K562 (cell line): ENCODE results near the gene IL20RB. TPM values are rescaled to one million over a fixed set of nuclear protein-coding genes. Genes with fewer than 3 reads are reported as not detected.

Experiments
- ATAC-seq: fragments of 200-7000 bp; cut with Tn5 transposase; 3 replicates; pipeline ENCODE4 v1.9.1; 2020; ENCODE audit warnings: moderate library complexity
- BruUV-seq: library from RNA; stranded (reverse); fragments of 400-500 nt; replicated peaks from 2 replicates; lab custom pipeline; 2021; lab: Mats Ljungman, UMichigan
- CTCF ChIA-PET: fragments of 300-600 bp; formaldehyde crosslinking; extraction: SDS; loops from one replicate; lab custom pipeline; 2021; ENCODE audit warnings: low intra/inter-chr PET ratio; lab: Yijun Ruan, JAX
- POLR2A ChIA-PET: fragments of 300-600, 350-650 bp; sonication (Branson Sonifier 250); formaldehyde crosslinking; extraction: SDS; loops from one replicate; lab custom pipeline; 2021; ENCODE audit warnings: antibody characterized with exemption, inconsistent platforms; lab: Yijun Ruan, JAX
- DNase-seq, 4 experiments: peaks; one replicate each; pipeline versions ENCODE4 v3.0.0 to v3.0.0-alpha.2; 2011 to 2018; ENCODE audit warnings: low spot score in 3 of 4, mixed read lengths in 3 of 4; ENCODE audit errors: extremely low read depth in 1 of 4
- FAIRE-seq: peaks from 2 replicates; lab custom pipeline; 2011; peaks lifted over from hg19 to GRCh38; lab: Jason Lieb, UNC
- H2AFZ ChIP-seq: 2 replicates; pipeline ENCODE4 v1.6.0; 2011; ENCODE audit warnings: low read depth, low read length, control low read depth, inconsistent platforms
- H3K27ac ChIP-seq: fragments of 200-600 bp; 3 replicates; pipeline ENCODE4 v1.8.0; 2011; ENCODE audit warnings: low read depth, mild to moderate bottlenecking, control low read depth, inconsistent platforms, low read length, moderate library complexity, mixed read lengths; ENCODE audit errors: extremely low read depth
- H3K27me3 ChIP-seq, 2 experiments: fragments of 300-600 bp in 1 of 2; 2 replicates in 1 of 2; 3 replicates in 1 of 2; pipeline versions ENCODE4 v1.6.0 to v1.8.0; 2011; ENCODE audit warnings: inconsistent platforms in 2 of 2, low read length in 2 of 2, mild to moderate bottlenecking in 1 of 2, mixed read lengths in 1 of 2, moderate library complexity in 1 of 2; ENCODE audit not compliant: control insufficient read depth in 2 of 2, insufficient read depth in 2 of 2
- H3K36me3 ChIP-seq: fragments of 300-600 bp; 3 replicates; pipeline ENCODE4 v1.8.0; 2011; ENCODE audit warnings: mild to moderate bottlenecking, low read length, inconsistent platforms; ENCODE audit not compliant: control insufficient read depth, insufficient read depth
- H3K4me1 ChIP-seq, 2 experiments: fragments of 200-600 bp in 1 of 2; replicated peaks in 1 of 2; 2 replicates in 1 of 2; 3 replicates in 1 of 2; pipeline versions ENCODE4 v1.5.1 to v1.8.0; 2011; ENCODE audit warnings: inconsistent platforms in 2 of 2, low read length in 2 of 2, mild to moderate bottlenecking in 1 of 2, mixed read lengths in 1 of 2, moderate library complexity in 1 of 2; ENCODE audit not compliant: control insufficient read depth in 2 of 2, insufficient read depth in 2 of 2
- H3K4me2 ChIP-seq: 2 replicates; pipeline ENCODE4 v1.6.1; 2011; ENCODE audit warnings: low read length, control low read depth, inconsistent platforms, mixed read lengths; ENCODE audit not compliant: insufficient read depth
- H3K4me3 ChIP-seq: fragments of 200-600 bp; sonication (generic), shearing (Covaris generic); 2 replicates; pipeline ENCODE4 v1.5.1; 2016; ENCODE audit warnings: control low read depth, inconsistent platforms
- H3K79me2 ChIP-seq: fragments of 200-600 bp; 3 replicates; pipeline ENCODE4 v1.8.0; 2011; ENCODE audit warnings: low read length, inconsistent platforms; ENCODE audit not compliant: control insufficient read depth, insufficient read depth
- H3K9ac ChIP-seq, 2 experiments: 2 replicates each; pipeline versions ENCODE4 v1.6.0 to v1.6.1; 2011; ENCODE audit warnings: low read depth in 2 of 2, low read length in 2 of 2, control low read depth in 1 of 2, inconsistent platforms in 1 of 2, mild to moderate bottlenecking in 1 of 2, mixed read lengths in 1 of 2; ENCODE audit not compliant: insufficient read depth in 1 of 2
- H3K9me1 ChIP-seq: one replicate; pipeline ENCODE4 v1.6.0; 2011; ENCODE audit warnings: inconsistent platforms, mild to moderate bottlenecking, low read length, moderate library complexity; ENCODE audit not compliant: control insufficient read depth, insufficient read depth
- H3K9me3 ChIP-seq: replicated peaks from 2 replicates; pipeline ENCODE4 v1.5.1; 2011; ENCODE audit warnings: low read depth, low read length, inconsistent platforms; ENCODE audit not compliant: control insufficient read depth, insufficient read depth
- H4K20me1 ChIP-seq: replicated peaks from 2 replicates; pipeline ENCODE4 v1.6.1; 2011; ENCODE audit warnings: low read length, inconsistent platforms, mixed read lengths; ENCODE audit not compliant: control insufficient read depth, insufficient read depth
- BHLHE40 ChIP-seq: IDR thresholded peaks from 2 replicates; pipeline ENCODE4 v1.6.1; 2011; ENCODE audit warnings: low read length, improper control_type of control experiment
- JUNB ChIP-seq: fragments of 450-650 bp; formaldehyde crosslinking; conservative IDR thresholded peaks from 2 replicates; pipeline ENCODE4 v1.4.0; 2020; ENCODE audit warnings: mild to moderate bottlenecking
- KDM1A ChIP-seq, 2 experiments: fragments of 450-650 bp; IDR thresholded peaks; 2 replicates each; pipeline ENCODE4 v1.6.1; 2016; ENCODE audit warnings: mild to moderate bottlenecking in 2 of 2
- MAX ChIP-seq: sonication (generic); formaldehyde crosslinking; IDR thresholded peaks from 2 replicates; pipeline ENCODE4 v1.9.0; 2022; ENCODE audit warnings: mild to moderate bottlenecking, missing genetic modification reagents
- NELFE ChIP-seq: IDR thresholded peaks from 2 replicates; pipeline ENCODE4 v1.6.1; 2011; ENCODE audit warnings: mild to moderate bottlenecking; ENCODE audit not compliant: insufficient read depth, insufficient read length
- SRSF3 ChIP-seq: fragments of 200-400 bp; formaldehyde crosslinking; IDR thresholded peaks from 2 replicates; pipeline ENCODE4 v1.6.1; 2016; ENCODE audit warnings: mild to moderate bottlenecking, low read length, moderate library complexity; ENCODE audit not compliant: insufficient read depth
- ZNF347 ChIP-seq: fragments of 450-650 bp; formaldehyde crosslinking; IDR thresholded peaks from 2 replicates; pipeline ENCODE4 v1.4.0; 2020; ENCODE audit warnings: low read depth, mild to moderate bottlenecking, moderate library complexity
- ZNF449 ChIP-seq: fragments of 250-450 bp; sonication (Bioruptor Pico); IDR thresholded peaks from 2 replicates; pipeline ENCODE4 v1.8.0; 2022; ENCODE audit warnings: moderate library complexity, mild to moderate bottlenecking, inconsistent platforms
- WGBS: fragments of 100-300 bp; shearing (Covaris generic); methylation state at CpG from one replicate; pipeline ENCODE4 v1.1.6; 2016; ENCODE audit warnings: low coverage, mixed read lengths; ENCODE audit not compliant: insufficient coverage; ENCODE audit errors: missing lambda C conversion rate; 5-methylcytosine and 5-hydroxymethylcytosine counted together
- in situ Hi-C: fragments of 300-500 bp; cut with MboI; formaldehyde crosslinking; loops from 4 replicates; pipeline ENCODE4 v1.15.0; 2018; ENCODE audit warnings: inconsistent platforms, mixed read lengths
- intact Hi-C: fragments of 100-400 bp; cut with micrococcal nuclease; formaldehyde crosslinking; loops from 2 replicates; pipeline ENCODE4 v1.14.2; 2022
- polyA plus RNA-seq, 8 experiments: library from polyadenylated mRNA; depleted of rRNA in 4 of 8; stranded (reverse) in 5 of 8; unstranded in 3 of 8; fragments of >200 nt; fragmentation: Nextera tagmentation in 2 of 8; fragmentation: Illumina TruSeq in 1 of 8; extraction: Ambion mirVana in 2 of 8; extraction: Trizol in 1 of 8; gene quantifications; 2 replicates each; pipeline versions ENCODE4 v1.2.1 to v1.2.3, GENCODE V29; 2011 to 2014; ENCODE audit warnings: inconsistent platforms in 1 of 8, missing spikeins in 1 of 8
- total RNA-seq, 7 experiments: library from RNA; depleted of rRNA in 6 of 7; stranded (reverse); fragments of >200 nt in 6 of 7; fragmentation: Illumina TruSeq in 2 of 7; extraction: Trizol in 2 of 7; gene quantifications; 2 replicates each; pipeline versions ENCODE4 v1.2.1 to v1.2.3, GENCODE V29; 2011 to 2021; ENCODE audit warnings: low replicate concordance in 1 of 7
- TF ChIP-seq, protein P1 (sequence below): sonication (generic); formaldehyde crosslinking; IDR thresholded peaks from 2 replicates; pipeline ENCODE4 v1.8.0; 2022; ENCODE audit warnings: mild to moderate bottlenecking, missing genetic modification reagents

IL20RB gene
- total and polyA plus RNA-seq, 9 of the 15 experiments (the other 6 are each of a cell fraction or from before 2014, with no cell fraction given) = 0.77 to 9.9 (median 6.1) TPM

DNA sequence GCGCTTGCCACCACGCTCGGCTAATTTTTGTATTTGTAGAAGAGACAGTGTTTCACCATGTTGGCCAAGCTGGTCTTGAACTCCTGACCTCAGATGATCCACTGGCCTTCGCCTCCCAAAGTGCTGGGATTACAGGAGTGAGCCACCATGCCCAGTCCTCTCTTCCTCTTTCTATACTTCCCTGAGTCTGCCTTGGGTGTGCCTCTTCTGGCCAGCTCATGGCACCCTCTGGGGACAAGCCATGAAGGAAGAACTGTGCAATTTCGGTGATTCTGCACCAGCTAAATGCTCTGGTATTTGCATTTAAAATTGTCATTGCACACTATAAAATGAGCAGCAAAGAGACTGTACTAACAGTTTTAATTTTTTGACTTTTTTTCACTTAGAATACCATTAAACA is 66.6 kb downstream of the IL20RB start:
- ChIA-PET CTCF (interaction anchor here (0.7 kb wide), 1 partner anchor 272 kb away, joined by 3 read pairs; the partner anchor contains the start of gene STAG1), POLR2A (interaction anchor here (0.8 to 0.9 kb wide), 2 partner anchors 10 to 265 kb away, joined by 3 to 4 read pairs; no protein-coding TSS in a partner anchor)
- FAIRE-seq (no peak), DNase-seq (no peak), ATAC-seq (no peak)
- Histone ChIP-seq H3K36me3 (no peaks in the 10 kb centered on the region), H2AFZ (no peak overlapping the region), H3K4me2 (no peak overlapping the region), H4K20me1 (no peaks in the 10 kb centered on the region), H3K27ac (no peak overlapping the region), H3K27me3 (peaks cover 0 to 27% of the 10 kb centered on the region in 2 experiments; a peak in 2 of 5 replicates), H3K79me2 (no peaks in the 10 kb centered on the region), H3K4me3 (no peak overlapping the region), H3K9me1 (no peaks in the 10 kb centered on the region), H3K9me3 (no peaks in the 10 kb centered on the region), H3K4me1 (no peaks in the 10 kb centered on the region; a peak in 1 of 5 replicates), H3K9ac (no peak overlapping the region)
- intact Hi-C loops = no loop called here
- in situ Hi-C loops = loop anchor here (10.0 to 25.0 kb wide), 3 partner anchors 487 to 1890 kb away; no protein-coding TSS in a partner anchor
- whole genome bisulfite sequencing = 13% methylated on average over 4 of the region's 5 CpGs
- TF ChIP-seq ZNF449 = no peak
- TF ChIP-seq ZNF347 (CRISPR knock-in tag) = no peak
- TF ChIP-seq, protein P1, sequence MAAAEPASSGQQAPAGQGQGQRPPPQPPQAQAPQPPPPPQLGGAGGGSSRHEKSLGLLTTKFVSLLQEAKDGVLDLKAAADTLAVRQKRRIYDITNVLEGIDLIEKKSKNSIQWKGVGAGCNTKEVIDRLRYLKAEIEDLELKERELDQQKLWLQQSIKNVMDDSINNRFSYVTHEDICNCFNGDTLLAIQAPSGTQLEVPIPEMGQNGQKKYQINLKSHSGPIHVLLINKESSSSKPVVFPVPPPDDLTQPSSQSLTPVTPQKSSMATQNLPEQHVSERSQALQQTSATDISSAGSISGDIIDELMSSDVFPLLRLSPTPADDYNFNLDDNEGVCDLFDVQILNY (CRISPR knock-in tag) = no peak
- TF ChIP-seq SRSF3 = no peak
- TF ChIP-seq NELFE = no peak
- TF ChIP-seq KDM1A (IDR thresholded peaks at IDR 0.05) = no peak
- no peak for TF ChIP-seq JUNB (CRISPR knock-in tag)
- TF ChIP-seq BHLHE40 = no peak
- TF ChIP-seq MAX (CRISPR knock-in tag) = no peak
- no TSS peak for BruUV-seq
